ENCODE data around the gene VAV1.

GRCh38 chr19:6906559-6907060 lies 134.1 kb downstream of the VAV1 start:
- TF ChIP-seq, protein P1, sequence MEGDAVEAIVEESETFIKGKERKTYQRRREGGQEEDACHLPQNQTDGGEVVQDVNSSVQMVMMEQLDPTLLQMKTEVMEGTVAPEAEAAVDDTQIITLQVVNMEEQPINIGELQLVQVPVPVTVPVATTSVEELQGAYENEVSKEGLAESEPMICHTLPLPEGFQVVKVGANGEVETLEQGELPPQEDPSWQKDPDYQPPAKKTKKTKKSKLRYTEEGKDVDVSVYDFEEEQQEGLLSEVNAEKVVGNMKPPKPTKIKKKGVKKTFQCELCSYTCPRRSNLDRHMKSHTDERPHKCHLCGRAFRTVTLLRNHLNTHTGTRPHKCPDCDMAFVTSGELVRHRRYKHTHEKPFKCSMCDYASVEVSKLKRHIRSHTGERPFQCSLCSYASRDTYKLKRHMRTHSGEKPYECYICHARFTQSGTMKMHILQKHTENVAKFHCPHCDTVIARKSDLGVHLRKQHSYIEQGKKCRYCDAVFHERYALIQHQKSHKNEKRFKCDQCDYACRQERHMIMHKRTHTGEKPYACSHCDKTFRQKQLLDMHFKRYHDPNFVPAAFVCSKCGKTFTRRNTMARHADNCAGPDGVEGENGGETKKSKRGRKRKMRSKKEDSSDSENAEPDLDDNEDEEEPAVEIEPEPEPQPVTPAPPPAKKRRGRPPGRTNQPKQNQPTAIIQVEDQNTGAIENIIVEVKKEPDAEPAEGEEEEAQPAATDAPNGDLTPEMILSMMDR (conservative IDR thresholded peaks at IDR 0.05; ENCODE audit: low read depth, low read length) = no peak
- no peak for TF ChIP-seq EZH2 (IDR thresholded peaks at IDR 0.05; ENCODE audit: low read length, unreplicated experiment)
